ENCODE data around the gene SMG6. TPM values are rescaled to one million over a fixed set of nuclear protein-coding genes. Genes with fewer than 3 reads are reported as not detected.

Gene SMG6
- total and polyA plus RNA-seq, 2 of the 8 experiments (the other 6 are each of a cell fraction or from before 2014, with no cell fraction given) = 18.5 to 25.2 TPM

- no peak for TF ChIP-seq EP300 (IDR thresholded peaks at IDR 0.05; ENCODE audit: borderline replicate concordance in 1 of 2, low read depth in 2 of 2, low read length in 2 of 2)
- TF ChIP-seq PHF8 (conservative IDR thresholded peaks at IDR 0.05; ENCODE audit: low read depth, low read length) = no peak
- no peak for TF ChIP-seq CREB1 (IDR thresholded peaks at IDR 0.05)
- TF ChIP-seq GABPA (IDR thresholded peaks at IDR 0.05; ENCODE audit: borderline replicate concordance, insufficient read depth, low read length) = no peak
- TF ChIP-seq EGR1 (IDR thresholded peaks at IDR 0.05; ENCODE audit: borderline replicate concordance, low read depth, low read length) = peak; percentile 22; the same call in 1 of the 2 replicates
- TF ChIP-seq SIX5 (IDR thresholded peaks at IDR 0.05; ENCODE audit: low read depth, low read length) = no peak
- peak; percentile 48 to 76; a peak in 1 of 4 replicates for TF ChIP-seq SIN3A (conservative IDR thresholded peaks at IDR 0.05 in 1 of 2, IDR thresholded peaks at IDR 0.05 in 1 of 2; ENCODE audit: low read depth in 1 of 2, low read length in 2 of 2)
- TF ChIP-seq TBP (IDR thresholded peaks at IDR 0.05; ENCODE audit: low read depth, low read length) = no peak
- no peak for TF ChIP-seq POLR2AphosphoS5 (IDR thresholded peaks at IDR 0.05; ENCODE audit: low read depth, low read length)
- no peak for TF ChIP-seq RFX5 (IDR thresholded peaks at IDR 0.05; ENCODE audit: borderline replicate concordance, low read depth, low read length)
- no peak for TF ChIP-seq RBBP5 (IDR thresholded peaks at IDR 0.05; ENCODE audit: borderline replicate concordance, low read depth, low read length)
- no peak for TF ChIP-seq BRCA1 (IDR thresholded peaks at IDR 0.05; ENCODE audit: low read depth, low read length)
Measured at GRCh38 chr17:2049333-2050299, 254.0 kb downstream of the SMG6 start (continued).
